Gastroesophageal sphincter (tissue), 4 donors: Measurements from ENCODE around the gene RBMS2. TPM values are rescaled to one million over a fixed set of nuclear protein-coding genes. Genes with fewer than 3 reads are reported as not detected.

Experiments used
- ATAC-seq: fragments of 150-250 bp; one replicate; pipeline ENCODE4 v1.9.1; 2016; ENCODE audit warnings: mild to moderate bottlenecking, moderate library complexity
- H3K27ac ChIP-seq, 4 donors: fragments of 200-600 bp; sonication (generic) in 3 of 4; 1 replicate in 3 of 4; 2 replicates in 1 of 4; pipeline ENCODE4 v1.5.1; 2016 to 2019
- H3K27me3 ChIP-seq: fragments of 200-600 bp; sonication (generic); one replicate; pipeline ENCODE4 v1.5.1; 2019
- H3K36me3 ChIP-seq, 2 donors: fragments of 200-600 bp; sonication (generic); one replicate each; pipeline ENCODE4 v1.5.1; 2019; ENCODE audit warnings: control low read depth in 1 of 2
- H3K4me1 ChIP-seq, 3 donors: fragments of 200-600 bp; sonication (generic); 1 replicate in 2 of 3; 2 replicates in 1 of 3; pipeline ENCODE4 v1.5.1; 2016 to 2019; ENCODE audit warnings: control low read depth in 2 of 3
- H3K4me3 ChIP-seq, 2 donors: fragments of 200-600 bp; sonication (generic); one replicate each; pipeline ENCODE4 v1.5.1; 2019; ENCODE audit warnings: mild to moderate bottlenecking in 1 of 2, moderate library complexity in 1 of 2
- H3K9me3 ChIP-seq, 3 donors: fragments of 200-600 bp; sonication (generic); one replicate each; pipeline ENCODE4 v1.5.1; 2017 to 2019; ENCODE audit warnings: control low read depth in 2 of 3
- EP300 ChIP-seq: sonication (generic); formaldehyde crosslinking; IDR thresholded peaks from one replicate; pipeline ENCODE4 v1.6.1; 2017; ENCODE audit warnings: antibody characterized with exemption, mild to moderate bottlenecking
- POLR2A ChIP-seq, 2 donors: fragments of 450-650 bp; IDR thresholded peaks; one replicate each; pipeline ENCODE4 v1.6.1; 2017; ENCODE audit warnings: antibody characterized with exemption in 2 of 2, mild to moderate bottlenecking in 2 of 2, moderate library complexity in 1 of 2
- POLR2AphosphoS5 ChIP-seq: sonication (generic); formaldehyde crosslinking; IDR thresholded peaks from one replicate; pipeline ENCODE4 v1.6.1; 2017; ENCODE audit warnings: antibody characterized with exemption
- WGBS, 2 donors: methylation state at CpG; one replicate each; pipeline ENCODE4 v1.1.5; 2018; ENCODE audit warnings: low coverage in 1 of 2; 5-methylcytosine and 5-hydroxymethylcytosine counted together
- total RNA-seq, 4 donors: library from RNA; depleted of rRNA; stranded (reverse); fragments of >200 nt; gene quantifications; one replicate each; pipeline ENCODE4 v1.1.0, GENCODE V29; 2016
- TF ChIP-seq, protein P1 (sequence below), 4 experiments: fragments of 200-600 bp in 2 of 4; fragments of 450-650 bp in 2 of 4; sonication (generic) in 1 of 4; IDR thresholded peaks; one replicate each; pipeline ENCODE4 v1.5.1; 2017 to 2019; ENCODE audit warnings: antibody characterized with exemption in 4 of 4, mild to moderate bottlenecking in 2 of 4, moderate library complexity in 2 of 4

Gene RBMS2
- total RNA-seq, 4 donors from 2014 or later: 25.4 to 50.2 (median 31.8) TPM

DNA sequence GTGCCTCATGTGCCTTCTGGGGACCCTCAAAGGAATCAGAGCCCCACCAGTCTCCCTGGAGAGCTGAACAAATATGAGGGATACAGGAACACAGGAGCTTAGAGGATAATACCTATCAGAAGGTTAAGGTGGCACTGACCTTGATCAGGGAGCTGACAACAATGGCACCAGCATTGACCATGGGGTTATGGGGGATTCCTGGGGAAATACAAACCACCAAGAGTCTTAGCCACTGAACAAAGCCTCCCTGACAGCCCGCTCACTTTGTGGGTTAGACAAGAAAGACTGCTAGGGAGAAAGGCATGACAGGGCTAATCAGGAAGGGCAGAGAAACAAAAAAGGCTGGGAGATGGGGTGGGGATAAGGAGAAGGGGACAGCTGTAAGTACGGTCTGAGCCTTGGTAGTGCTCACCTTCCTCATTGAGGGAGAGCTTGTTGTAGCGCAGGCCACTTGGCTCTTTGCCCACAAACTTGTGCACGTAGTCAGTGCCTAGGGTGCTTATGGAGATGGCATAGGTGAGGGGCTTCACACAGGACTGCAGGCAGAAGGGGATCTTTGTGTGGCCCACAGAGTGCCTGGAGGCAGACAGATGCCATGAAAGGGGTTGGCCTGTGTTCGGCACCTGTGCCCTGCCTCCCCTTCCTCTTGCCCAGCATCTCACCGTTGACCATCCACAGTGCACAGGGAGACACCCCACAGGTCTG lies 43.9 kb upstream of the RBMS2 start:
- Histone ChIP-seq H3K27ac (no peak overlapping the region), H3K9me3 (no peaks in the 10 kb centered on the region), H3K36me3 (peaks cover 0 to 20% of the 10 kb centered on the region in 2 donors), H3K4me1 (no peaks in the 10 kb centered on the region), H3K27me3 (no peaks in the 10 kb centered on the region), H3K4me3 (no peak overlapping the region)
- 92 to 94% methylated on average over 2 to 4 of the region's 6 CpGs for WGBS, 2 donors
- TF ChIP-seq POLR2AphosphoS5: no peak
- TF ChIP-seq, protein P1, sequence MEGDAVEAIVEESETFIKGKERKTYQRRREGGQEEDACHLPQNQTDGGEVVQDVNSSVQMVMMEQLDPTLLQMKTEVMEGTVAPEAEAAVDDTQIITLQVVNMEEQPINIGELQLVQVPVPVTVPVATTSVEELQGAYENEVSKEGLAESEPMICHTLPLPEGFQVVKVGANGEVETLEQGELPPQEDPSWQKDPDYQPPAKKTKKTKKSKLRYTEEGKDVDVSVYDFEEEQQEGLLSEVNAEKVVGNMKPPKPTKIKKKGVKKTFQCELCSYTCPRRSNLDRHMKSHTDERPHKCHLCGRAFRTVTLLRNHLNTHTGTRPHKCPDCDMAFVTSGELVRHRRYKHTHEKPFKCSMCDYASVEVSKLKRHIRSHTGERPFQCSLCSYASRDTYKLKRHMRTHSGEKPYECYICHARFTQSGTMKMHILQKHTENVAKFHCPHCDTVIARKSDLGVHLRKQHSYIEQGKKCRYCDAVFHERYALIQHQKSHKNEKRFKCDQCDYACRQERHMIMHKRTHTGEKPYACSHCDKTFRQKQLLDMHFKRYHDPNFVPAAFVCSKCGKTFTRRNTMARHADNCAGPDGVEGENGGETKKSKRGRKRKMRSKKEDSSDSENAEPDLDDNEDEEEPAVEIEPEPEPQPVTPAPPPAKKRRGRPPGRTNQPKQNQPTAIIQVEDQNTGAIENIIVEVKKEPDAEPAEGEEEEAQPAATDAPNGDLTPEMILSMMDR (IDR thresholded peaks at IDR 0.05): no peak
- TF ChIP-seq POLR2A (IDR thresholded peaks at IDR 0.05): no peak
- TF ChIP-seq EP300: no peak
- no peak for ATAC-seq

GRCh38 chr12:56479625-56480024 lies 42.0 kb upstream of the RBMS2 start:
- no peak overlapping the region for H3K27ac ChIP-seq
- H3K27me3 ChIP-seq: no peaks in the 10 kb centered on the region
- TF ChIP-seq POLR2A (IDR thresholded peaks at IDR 0.05): no peak
- TF ChIP-seq, protein P1 (IDR thresholded peaks at IDR 0.05): no peak
- no peak for TF ChIP-seq POLR2AphosphoS5
- TF ChIP-seq EP300: no peak
- no peaks in the 10 kb centered on the region for H3K9me3 ChIP-seq
- ATAC-seq: no peak
- no peak overlapping the region for H3K4me3 ChIP-seq
- WGBS, 2 donors: 93 to 94% methylated on average over 7 of the region's 7 CpGs
- H3K4me1 ChIP-seq: no peaks in the 10 kb centered on the region
- peaks cover 0 to 10% of the 10 kb centered on the region in 2 donors for H3K36me3 ChIP-seq

DNA sequence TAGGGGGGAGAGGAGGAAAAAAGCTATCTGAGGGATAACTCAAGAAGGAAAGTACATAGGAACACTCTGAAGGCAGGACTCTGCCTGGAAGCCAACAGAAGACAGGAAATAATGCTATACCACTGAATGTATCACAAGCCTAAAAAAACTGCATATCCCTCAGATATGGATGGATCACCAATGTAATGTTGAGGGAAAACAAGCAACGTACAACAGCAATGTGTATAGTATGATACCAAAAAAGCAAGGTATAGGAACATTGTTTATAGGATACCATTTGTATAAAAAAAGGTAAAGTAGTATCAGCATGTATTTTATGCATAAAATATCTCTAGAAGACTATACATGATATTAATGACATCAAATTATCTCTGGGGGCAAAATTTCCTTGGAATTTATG lies 37.1 kb upstream of the RBMS2 start:
- peaks cover 0 to 20% (median 6%) of the 10 kb centered on the region in 3 donors for H3K4me1 ChIP-seq
- no peak for ATAC-seq
- WGBS, 2 donors: 73 to 81% methylated on average over 1 of the region's 1 CpG

DNA sequence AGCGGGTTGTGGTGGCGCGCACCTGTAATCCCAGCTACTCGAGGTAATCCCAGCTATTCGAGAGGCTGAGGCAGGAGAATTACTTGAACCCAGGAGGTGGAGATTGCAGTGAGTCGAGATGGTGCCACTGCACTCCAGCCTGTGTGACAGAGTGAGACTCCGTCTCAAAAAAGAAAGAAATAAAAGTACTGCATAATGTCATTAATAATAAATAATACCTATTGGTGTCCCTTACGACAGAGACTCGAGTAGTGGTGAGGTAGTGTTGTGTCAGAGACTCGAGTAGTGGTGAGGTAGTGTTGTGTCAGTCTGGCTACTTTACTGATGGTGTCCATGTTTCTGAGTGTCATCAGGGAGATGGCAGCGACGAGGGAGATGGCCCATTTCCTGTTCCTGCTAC lies 34.9 kb upstream of the RBMS2 start:
- Histone ChIP-seq H3K4me1 (peaks cover 0 to 20% (median 6%) of the 10 kb centered on the region in 3 donors), H3K27ac (no peak overlapping the region), H3K4me3 (no peak overlapping the region), H3K27me3 (no peaks in the 10 kb centered on the region), H3K9me3 (no peaks in the 10 kb centered on the region), H3K36me3 (no peaks in the 10 kb centered on the region)
- no peak for TF ChIP-seq POLR2A (IDR thresholded peaks at IDR 0.05)
- TF ChIP-seq, protein P1 (IDR thresholded peaks at IDR 0.05): no peak
- no peak for TF ChIP-seq EP300
- TF ChIP-seq POLR2AphosphoS5: no peak
- no peak for ATAC-seq
- WGBS, 2 donors: 78 to 83% methylated on average over 5 to 12 of the region's 12 CpGs

More for the DNA sequence above, 37.1 kb upstream of the RBMS2 start:
- Histone ChIP-seq H3K27me3 (no peaks in the 10 kb centered on the region), H3K4me3 (no peak overlapping the region), H3K9me3 (no peaks in the 10 kb centered on the region), H3K27ac (no peak overlapping the region), H3K36me3 (peaks cover 0 to 6% of the 10 kb centered on the region in 2 donors)
- TF ChIP-seq POLR2A (IDR thresholded peaks at IDR 0.05) (no peak), POLR2AphosphoS5 (no peak), EP300 (no peak)
- TF ChIP-seq, protein P1 (IDR thresholded peaks at IDR 0.05): no peak

DNA sequence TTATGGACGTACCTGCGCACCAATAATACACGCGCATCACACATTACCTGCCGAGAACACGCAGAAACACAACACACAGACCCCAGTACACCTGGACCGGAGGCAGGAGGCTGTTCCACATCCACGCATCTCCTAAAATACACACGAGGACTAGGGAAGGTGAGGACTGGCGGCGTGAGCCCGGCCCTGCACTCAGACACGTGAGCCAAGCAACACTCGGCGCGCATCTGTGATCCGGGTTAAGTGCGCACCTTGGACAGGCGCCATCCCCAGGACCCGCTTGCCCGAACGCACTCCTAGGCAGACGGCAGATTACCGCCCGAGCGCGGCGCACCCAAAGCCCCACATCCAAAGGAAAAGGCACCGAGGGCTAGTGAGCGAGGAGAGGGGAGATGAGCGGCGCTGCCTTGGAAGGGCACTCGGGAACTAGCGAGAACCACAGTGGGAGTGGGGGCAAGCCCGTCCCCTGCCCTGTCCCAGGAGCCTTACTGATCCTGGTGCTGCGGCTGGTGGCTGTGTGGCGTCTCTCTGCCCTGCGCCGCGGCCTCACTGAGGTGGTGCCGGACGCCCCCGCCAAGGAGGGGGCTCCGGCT lies 34.1 kb upstream of the RBMS2 start:
- ATAC-seq: peak; percentile 32
- peak overlapping the region in 2 of 4 donors; percentile 18 to 59 for H3K27ac ChIP-seq
- peak overlapping the region; percentile 58 to 68 for H3K4me3 ChIP-seq
- TF ChIP-seq POLR2A (IDR thresholded peaks at IDR 0.05) (no peak), POLR2AphosphoS5 (no peak), EP300 (no peak)
- TF ChIP-seq, protein P1 (IDR thresholded peaks at IDR 0.05): no peak
- no peaks in the 10 kb centered on the region for H3K27me3 ChIP-seq
- WGBS, 2 donors: 19% methylated on average over 17 of the region's 44 CpGs; no CpG with 5 or more reads in 1 of the 2 donors
- no peaks in the 10 kb centered on the region for H3K36me3 ChIP-seq
- H3K9me3 ChIP-seq: no peaks in the 10 kb centered on the region
- peaks cover 0 to 20% (median 6%) of the 10 kb centered on the region in 3 donors for H3K4me1 ChIP-seq
